Nephron progenitor cell (in vitro differentiated cells): ENCODE measurements around the gene SNAP29.
"Not testable (repeated sequence)": the region's sequence is repeated elsewhere in the genome, so short reads cannot be mapped to it uniquely, and the experiment has no call there.

ENCODE experiments used
- DNase-seq: peaks from one replicate; pipeline ENCODE4 v3.0.0; 2021
- H3K27ac Mint-ChIP-seq: 2 replicates; pipeline ENCODE4 v1.8.0; 2021; ENCODE audit warnings: mild to moderate bottlenecking, moderate library complexity, mixed read lengths
- H3K27me3 Mint-ChIP-seq: 2 replicates; pipeline ENCODE4 v1.8.0; 2021; ENCODE audit warnings: mild to moderate bottlenecking, low read depth, mixed read lengths; ENCODE audit not compliant: poor library complexity
- H3K36me3 Mint-ChIP-seq: 2 replicates; pipeline ENCODE4 v1.8.0; 2021; ENCODE audit warnings: low read depth, mixed read lengths
- H3K4me1 Mint-ChIP-seq: 2 replicates; pipeline ENCODE4 v1.8.0; 2021; ENCODE audit warnings: mixed read lengths
- H3K4me3 Mint-ChIP-seq: 2 replicates; pipeline ENCODE4 v1.8.0; 2021; ENCODE audit warnings: mild to moderate bottlenecking, moderate library complexity, mixed read lengths
- H3K9me3 Mint-ChIP-seq: 2 replicates; pipeline ENCODE4 v1.8.0; 2021; ENCODE audit warnings: mild to moderate bottlenecking, moderate library complexity, mixed read lengths
- CTCF ChIP-seq: fragments of 200-600 bp; sonication (generic); IDR thresholded peaks from 2 replicates; pipeline ENCODE4 v1.5.0; 2021; ENCODE audit warnings: antibody characterized with exemption

The SNAP29 gene

GRCh38 chr22:20822240-20822639, 36.6 kb upstream of the SNAP29 start:
- Mint-ChIP-seq H3K27me3 (peaks cover 4% of the 10 kb centered on the region), H3K27ac (peak overlapping the region; percentile 13), H3K9me3 (no peaks in the 10 kb centered on the region), H3K4me1 (no peaks in the 10 kb centered on the region), H3K36me3 (peaks cover 38% of the 10 kb centered on the region), H3K4me3 (no peak overlapping the region)
- no peak for DNase-seq
- TF ChIP-seq CTCF = no peak

GRCh38 chr22:20823264-20823663, 35.5 kb upstream of the SNAP29 start:
- H3K4me1 Mint-ChIP-seq = no peaks in the 10 kb centered on the region
- H3K27me3 Mint-ChIP-seq = peaks cover 4% of the 10 kb centered on the region
- no peak for DNase-seq
- H3K36me3 Mint-ChIP-seq = peaks cover 45% of the 10 kb centered on the region
- no peak overlapping the region for H3K4me3 Mint-ChIP-seq
- no peak for TF ChIP-seq CTCF
- no peaks in the 10 kb centered on the region for H3K9me3 Mint-ChIP-seq
- no peak overlapping the region for H3K27ac Mint-ChIP-seq

- H3K27me3 Mint-ChIP-seq, H3K9me3 Mint-ChIP-seq, H3K4me1 Mint-ChIP-seq, H3K27ac Mint-ChIP-seq, H3K4me3 Mint-ChIP-seq, DNase-seq: not testable (repeated sequence)
- peaks cover 59% of the 10 kb centered on the region for H3K36me3 Mint-ChIP-seq
These were observed 33.6 kb upstream of the SNAP29 start for GRCh38 chr22:20825216-20825615.

- Mint-ChIP-seq H3K4me1 (no peaks in the 10 kb centered on the region), H3K4me3 (no peak overlapping the region), H3K9me3 (no peaks in the 10 kb centered on the region), H3K27ac (no peak overlapping the region), H3K36me3 (peaks cover 63% of the 10 kb centered on the region), H3K27me3 (peaks cover 4% of the 10 kb centered on the region)
- no peak for DNase-seq
- TF ChIP-seq CTCF = no peak
These were observed 33.2 kb upstream of the SNAP29 start for GRCh38 chr22:20825624-20826023.

- peaks cover 72% of the 10 kb centered on the region for H3K36me3 Mint-ChIP-seq
- H3K27ac Mint-ChIP-seq, H3K27me3 Mint-ChIP-seq: not testable (repeated sequence)
These were observed 32.2 kb upstream of the SNAP29 start for GRCh38 chr22:20826373-20827152.

GRCh38 chr22:20829491-20830134, 29.2 kb upstream of the SNAP29 start:
- Mint-ChIP-seq H3K36me3 (peaks cover 84% of the 10 kb centered on the region), H3K4me1 (no peaks in the 10 kb centered on the region), H3K9me3 (no peaks in the 10 kb centered on the region), H3K4me3 (no peak overlapping the region), H3K27ac (peak overlapping the region; percentile 6), H3K27me3 (peaks cover 2% of the 10 kb centered on the region)
- DNase-seq = no peak
- no peak for TF ChIP-seq CTCF

More at GRCh38 chr22:20826373-20827152, 32.2 kb upstream of the SNAP29 start:
- not testable (repeated sequence) for H3K4me1 Mint-ChIP-seq, H3K4me3 Mint-ChIP-seq, DNase-seq, H3K9me3 Mint-ChIP-seq
